Natural killer cell (primary cell): ENCODE data around the gene KLHL12. TPM values are rescaled to one million over a fixed set of nuclear protein-coding genes. Genes with fewer than 3 reads are reported as not detected.

ENCODE experiments used
- ATAC-seq, 3 donors: fragments of 150-1000 bp in 2 of 3; fragments of 200-7000 bp in 1 of 3; cut with Tn5 transposase; 1 replicate in 1 of 3; 2 replicates in 2 of 3; pipeline ENCODE4 v1.10.0; 2021; ENCODE audit warnings: mild to moderate bottlenecking in 2 of 3, moderate library complexity in 2 of 3
- DNase-seq, 2 donors: peaks; one replicate each; pipeline versions ENCODE4 v3.0.0 to v3.0.0-alpha.2; 2013 to 2021; ENCODE audit warnings: mixed read lengths in 1 of 2
- H3K27ac ChIP-seq: one replicate; pipeline ENCODE4 v1.5.1; 2013; ENCODE audit warnings: mild to moderate bottlenecking, low read length
- H3K27me3 ChIP-seq: one replicate; pipeline ENCODE4 v1.6.1; 2013; ENCODE audit warnings: low read length; ENCODE audit not compliant: control insufficient read depth, insufficient read depth
- H3K36me3 ChIP-seq: one replicate; pipeline ENCODE4 v1.6.1; 2013; ENCODE audit warnings: low read length; ENCODE audit not compliant: control insufficient read depth, insufficient read depth
- H3K4me1 ChIP-seq: one replicate; pipeline ENCODE4 v1.6.1; 2013; ENCODE audit warnings: low read length; ENCODE audit not compliant: control insufficient read depth, insufficient read depth
- H3K4me3 ChIP-seq: one replicate; pipeline ENCODE4 v1.5.1; 2013; ENCODE audit warnings: low read length
- H3K9me3 ChIP-seq: one replicate; pipeline ENCODE4 v1.6.1; 2013; ENCODE audit warnings: low read length; ENCODE audit not compliant: control insufficient read depth, insufficient read depth
- H3K27ac Mint-ChIP-seq, 2 donors: one replicate each; pipeline ENCODE4 v1.8.0; 2022; ENCODE audit warnings: mild to moderate bottlenecking in 2 of 2, mixed read lengths in 2 of 2, moderate library complexity in 1 of 2
- H3K27me3 Mint-ChIP-seq, 2 donors: one replicate each; pipeline ENCODE4 v1.8.0; 2022; ENCODE audit warnings: low read depth in 2 of 2, mixed read lengths in 2 of 2
- H3K36me3 Mint-ChIP-seq: one replicate; pipeline ENCODE4 v1.8.0; 2022; ENCODE audit warnings: mixed read lengths
- H3K4me1 Mint-ChIP-seq, 2 donors: one replicate each; pipeline ENCODE4 v1.8.0; 2022; ENCODE audit warnings: mixed read lengths in 2 of 2
- H3K4me3 Mint-ChIP-seq: one replicate; pipeline ENCODE4 v1.8.0; 2022; ENCODE audit warnings: mild to moderate bottlenecking, moderate library complexity, mixed read lengths
- H3K9me3 Mint-ChIP-seq, 2 donors: one replicate each; pipeline ENCODE4 v1.8.0; 2022; ENCODE audit warnings: mixed read lengths in 2 of 2
- CTCF ChIP-seq: fragments of 200-600 bp; IDR thresholded peaks from one replicate; pipeline ENCODE4 v1.8.0; 2022; ENCODE audit warnings: antibody characterized with exemption
- WGBS: methylation state at CpG from one replicate; pipeline ENCODE4 v1.1.7; 2013; ENCODE audit warnings: missing lambda C conversion rate; ENCODE audit not compliant: insufficient coverage; 5-methylcytosine and 5-hydroxymethylcytosine counted together
- intact Hi-C: fragments of 100-400 bp; cut with micrococcal nuclease; formaldehyde crosslinking; loops from one replicate; pipeline ENCODE4 v1.14.2; 2022
- total RNA-seq, 4 donors: library from RNA; stranded (reverse); fragments of 120-200 nt in 1 of 4; gene quantifications; one replicate each; pipeline versions ENCODE4 v1.2.3 to v1.2.4, GENCODE V29; 2013 to 2022

KLHL12 gene
- total RNA-seq, 3 donors from 2014 or later (not counting 1 experiment from before 2014, with no cell fraction given): 19.2 to 23.2 (median 22.6) TPM

- DNase-seq (no peak), ATAC-seq (no peak)
- H3K27ac ChIP-seq: no peak overlapping the region
- H3K27me3 Mint-ChIP-seq: peaks cover 19 to 24% of the 10 kb centered on the region in 2 donors
- no peaks in the 10 kb centered on the region for H3K9me3 Mint-ChIP-seq
- TF ChIP-seq CTCF: no peak
- H3K4me3 ChIP-seq: no peak overlapping the region
- H3K4me3 Mint-ChIP-seq: no peak overlapping the region
- no peaks in the 10 kb centered on the region for H3K27me3 ChIP-seq
- H3K9me3 ChIP-seq: no peaks in the 10 kb centered on the region
- H3K4me1 ChIP-seq: no peaks in the 10 kb centered on the region
- H3K36me3 ChIP-seq: peaks cover 5% of the 10 kb centered on the region
- H3K27ac Mint-ChIP-seq: no peak overlapping the region
- no peaks in the 10 kb centered on the region for H3K36me3 Mint-ChIP-seq
- H3K4me1 Mint-ChIP-seq: no peaks in the 10 kb centered on the region
- intact Hi-C loops: no loop called here
- WGBS: 66% methylated on average over 3 of the region's 3 CpGs
Measured at GRCh38 chr1:202935844-202936243, 8.8 kb upstream of the KLHL12 start.

- Histone ChIP-seq H3K9me3 (no peaks in the 10 kb centered on the region), H3K27ac (no peak overlapping the region), H3K27me3 (no peaks in the 10 kb centered on the region), H3K36me3 (no peaks in the 10 kb centered on the region), H3K4me1 (no peaks in the 10 kb centered on the region), H3K4me3 (no peak overlapping the region)
- TF ChIP-seq CTCF: no peak
- DNase-seq (no peak), ATAC-seq (no peak)
- H3K4me1 Mint-ChIP-seq: no peaks in the 10 kb centered on the region
- no peaks in the 10 kb centered on the region for H3K36me3 Mint-ChIP-seq
- intact Hi-C loops: no loop called here
- no peak overlapping the region for H3K27ac Mint-ChIP-seq
- 100% methylated on average over 3 of the region's 3 CpGs for WGBS
- H3K27me3 Mint-ChIP-seq: peaks cover 21 to 24% of the 10 kb centered on the region in 2 donors
- H3K4me3 Mint-ChIP-seq: no peak overlapping the region
- H3K9me3 Mint-ChIP-seq: no peaks in the 10 kb centered on the region
Measured at GRCh38 chr1:202934755-202935154, 7.7 kb upstream of the KLHL12 start.

GRCh38 chr1:202932476-202932875 lies 5.4 kb upstream of the KLHL12 start:
- WGBS: 100% methylated on average over 2 of the region's 2 CpGs
- peaks cover 4% of the 10 kb centered on the region for H3K4me1 ChIP-seq
- H3K9me3 Mint-ChIP-seq: no peaks in the 10 kb centered on the region

More at GRCh38 chr1:202932476-202932875, 5.4 kb upstream of the KLHL12 start:
- TF ChIP-seq CTCF: no peak
- Histone ChIP-seq H3K27ac (no peak overlapping the region), H3K27me3 (no peaks in the 10 kb centered on the region), H3K36me3 (no peaks in the 10 kb centered on the region), H3K9me3 (no peaks in the 10 kb centered on the region), H3K4me3 (no peak overlapping the region)
- intact Hi-C loops: no loop called here
- ATAC-seq (no peak), DNase-seq (no peak)
- H3K27me3 Mint-ChIP-seq: peaks cover 21 to 30% of the 10 kb centered on the region in 2 donors
- no peaks in the 10 kb centered on the region for H3K4me1 Mint-ChIP-seq
- H3K4me3 Mint-ChIP-seq: no peak overlapping the region
- H3K27ac Mint-ChIP-seq: no peak overlapping the region
- H3K36me3 Mint-ChIP-seq: no peaks in the 10 kb centered on the region
